ENCODE measurements around the gene ZC3H4.
"Not testable (repeated sequence)": the region's sequence is repeated elsewhere in the genome, so short reads cannot be mapped to it uniquely, and the experiment has no call there.

ZC3H4 gene

GRCh38 chr19:47112997-47113849, at the start of gene ZC3H4:
TSS of gene ZC3H4 (minus strand) at chr19:47113776. CDS start at chr19:47112584, 1,192 bp downstream.
- DNase-seq = peak; percentile 99

GRCh38 chr19:47161876-47162489, 48.4 kb upstream of the ZC3H4 start:
- DNase-seq = no peak

- DNase-seq = no peak
Measured at GRCh38 chr19:47158879-47159503, 45.4 kb upstream of the ZC3H4 start.

- no peak for DNase-seq
Measured at GRCh38 chr19:47158367-47158791, 44.8 kb upstream of the ZC3H4 start.

- no peak for DNase-seq
Measured at GRCh38 chr19:47157431-47158321, 44.1 kb upstream of the ZC3H4 start.

DNA sequence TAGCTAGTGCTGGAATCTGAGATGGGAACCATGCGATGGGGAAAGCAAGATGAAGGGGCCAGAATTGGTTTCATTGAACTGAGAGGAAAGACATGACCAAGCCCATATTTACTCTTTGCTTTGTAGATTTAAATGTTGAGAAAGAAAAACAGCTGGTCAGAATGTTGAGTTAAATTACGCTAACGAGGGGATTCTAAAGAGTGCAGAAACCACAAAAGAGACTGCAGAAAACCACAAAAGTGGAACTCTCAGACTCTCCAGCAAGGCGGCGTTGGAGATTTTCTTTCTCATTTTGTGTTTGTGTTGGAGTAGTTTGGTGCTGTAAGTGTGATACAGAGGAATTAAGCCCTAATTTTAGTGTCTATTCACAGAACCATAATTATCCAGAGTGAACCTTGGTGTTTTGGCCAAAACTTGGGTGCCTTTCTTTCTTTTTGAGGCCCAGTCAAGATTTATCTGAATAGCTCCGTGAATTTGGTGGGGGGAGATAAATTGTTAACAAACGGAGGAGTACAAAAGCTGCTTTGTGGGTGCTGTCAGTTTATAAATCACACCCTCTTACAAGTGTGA, 43.4 kb upstream of the ZC3H4 start:
- DNase-seq = no peak

GRCh38 chr19:47155148-47155547, 41.6 kb upstream of the ZC3H4 start:
- DNase-seq = no peak

GRCh38 chr19:47153266-47153665, 39.7 kb upstream of the ZC3H4 start:
- no peak for DNase-seq

DNA sequence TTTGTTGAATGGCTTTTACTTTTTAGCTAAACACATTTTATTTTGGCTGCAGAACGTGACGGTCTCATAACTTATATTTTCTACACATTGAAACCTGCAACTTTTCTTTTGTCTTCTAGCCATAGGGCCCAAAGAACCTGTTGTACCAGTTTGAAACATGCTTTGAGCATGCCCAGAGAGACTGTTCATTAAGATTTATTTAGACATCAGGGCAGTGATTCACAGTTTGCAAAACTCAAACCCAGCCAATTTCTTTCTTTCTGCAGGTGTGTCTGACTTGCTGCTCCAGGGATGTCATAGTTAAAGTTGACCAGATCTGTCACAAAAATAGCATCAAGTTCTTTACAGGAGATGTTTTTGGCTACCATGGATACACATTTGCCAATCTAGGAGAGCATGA, 39.1 kb upstream of the ZC3H4 start:
- no peak for DNase-seq

GRCh38 chr19:47152205-47152604, 38.6 kb upstream of the ZC3H4 start:
- no peak for DNase-seq

DNA sequence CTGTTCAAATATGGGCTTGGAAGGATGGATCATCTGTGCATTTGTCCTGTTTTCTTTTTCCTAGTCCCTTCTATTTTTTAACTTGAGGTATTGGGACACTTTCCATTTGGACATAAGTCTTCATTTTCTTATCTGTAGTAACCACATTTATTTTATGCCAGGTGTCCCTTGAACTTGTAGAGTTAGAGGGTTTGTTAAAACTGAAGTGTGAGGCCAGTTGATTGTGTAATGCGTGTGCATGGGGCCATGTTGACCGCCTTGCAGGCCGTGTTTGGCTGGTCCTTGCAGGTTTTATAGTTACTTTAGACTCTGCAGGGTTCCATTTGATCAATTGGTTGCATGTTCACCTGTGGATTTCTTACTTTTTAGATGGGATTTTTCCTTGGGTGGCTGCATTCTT, 38.1 kb upstream of the ZC3H4 start:
- DNase-seq = no peak

GRCh38 chr19:47146920-47147319, 33.3 kb upstream of the ZC3H4 start:
- DNase-seq = no peak

DNA sequence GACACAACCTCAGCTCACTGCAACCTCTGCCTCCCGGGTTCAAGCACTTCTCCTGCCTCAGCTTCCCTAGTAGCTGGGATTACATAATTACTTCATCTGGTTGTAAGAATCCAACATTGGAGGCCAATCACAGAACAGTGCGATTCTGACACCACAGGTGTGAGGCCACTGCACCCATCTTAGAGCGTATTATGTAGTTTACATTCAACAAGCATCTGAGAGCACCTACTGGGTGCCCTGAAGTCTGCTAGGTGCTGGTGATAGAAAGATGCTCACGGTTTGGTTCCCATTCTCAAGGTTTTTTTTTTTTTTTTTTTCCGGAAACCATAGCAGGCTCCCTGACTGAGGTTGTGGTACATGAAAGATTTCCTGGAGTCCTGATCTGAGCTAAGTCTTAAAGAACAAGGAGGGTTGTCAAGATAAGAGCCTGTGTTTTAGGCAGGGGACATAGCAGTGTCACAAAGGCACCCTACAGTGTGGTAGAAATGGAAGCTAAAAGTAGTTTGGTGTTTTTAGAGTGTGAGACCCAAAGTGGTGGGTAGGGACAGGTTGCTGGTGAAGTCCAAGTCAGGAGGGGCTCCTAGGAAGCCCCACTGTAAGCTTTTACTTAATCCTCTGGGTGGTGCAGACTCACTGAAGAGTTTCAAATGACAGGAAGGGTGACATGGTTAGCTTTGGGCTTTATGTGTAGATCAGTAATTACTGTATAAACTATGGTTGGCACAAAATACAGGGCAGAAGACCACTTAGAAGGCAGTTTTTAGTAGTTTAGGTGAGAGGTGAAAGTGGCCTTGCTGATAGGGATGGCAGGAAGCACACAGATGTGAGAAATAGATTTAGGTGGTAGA, 32.3 kb upstream of the ZC3H4 start:
- DNase-seq = no peak

- DNase-seq = no peak
Measured at GRCh38 chr19:47144630-47145029, 31.1 kb upstream of the ZC3H4 start.

DNA sequence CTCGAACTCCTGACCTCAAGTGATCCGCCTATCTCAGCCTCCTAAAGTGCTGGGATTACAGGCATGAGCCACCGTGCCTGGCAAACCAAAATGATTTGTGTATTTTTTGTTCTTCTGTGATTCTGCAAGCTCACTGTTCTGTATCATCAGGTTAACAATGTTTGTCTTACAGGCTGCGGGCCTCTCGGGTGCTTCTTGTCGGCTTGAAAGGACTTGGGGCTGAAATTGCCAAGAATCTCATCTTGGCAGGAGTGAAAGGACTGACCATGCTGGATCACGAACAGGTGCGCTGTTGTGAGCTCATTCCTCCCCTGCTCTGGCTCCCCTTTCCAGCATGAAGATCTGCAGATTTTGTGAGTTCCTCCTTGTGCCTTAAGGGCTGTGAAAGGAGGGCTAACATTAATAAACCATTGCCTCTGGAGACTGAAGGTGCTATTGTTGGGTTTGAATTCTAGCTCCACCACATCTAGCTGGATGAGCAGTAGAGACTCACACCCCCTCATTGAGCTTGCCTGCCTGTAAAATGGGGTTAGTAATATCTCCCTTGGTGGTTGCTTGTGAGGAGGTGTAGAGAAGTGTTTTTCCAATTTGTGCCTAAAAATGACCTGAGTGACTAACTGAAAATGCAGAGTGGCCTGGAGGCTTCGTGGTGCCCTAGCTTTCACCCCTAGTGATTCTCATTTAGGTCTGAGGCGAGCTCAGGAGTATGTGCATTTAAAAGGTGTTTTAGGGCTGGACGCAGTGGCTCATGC, 29.9 kb upstream of the ZC3H4 start:
- DNase-seq = no peak

- no peak for DNase-seq
Measured at GRCh38 chr19:47142779-47143178, 29.2 kb upstream of the ZC3H4 start.

GRCh38 chr19:47141695-47142094, 28.1 kb upstream of the ZC3H4 start:
- no peak for DNase-seq

GRCh38 chr19:47141252-47141651, 27.7 kb upstream of the ZC3H4 start:
- not testable (repeated sequence) for DNase-seq

- DNase-seq = no peak
Measured at GRCh38 chr19:47135156-47135555, 21.6 kb upstream of the ZC3H4 start.

DNA sequence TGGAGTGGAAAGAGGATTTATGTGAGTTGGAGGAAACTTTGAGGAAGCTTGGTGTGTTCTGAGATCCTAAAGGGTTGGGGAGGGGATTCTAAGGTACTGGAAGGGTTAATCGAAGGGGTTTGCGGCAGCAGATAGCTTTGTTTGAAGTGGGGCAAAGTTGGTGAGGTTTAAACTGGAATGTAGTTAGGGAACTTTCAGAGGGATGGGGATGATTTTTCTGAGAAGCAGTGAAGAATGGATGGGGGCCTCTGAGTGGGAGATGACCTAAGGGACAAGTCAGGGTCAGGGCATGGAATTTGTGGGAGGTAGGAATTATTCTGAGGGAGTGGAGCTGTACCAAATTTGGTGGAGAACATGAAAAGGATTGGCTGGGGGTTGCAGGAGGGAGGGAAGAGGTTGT, 21.0 kb upstream of the ZC3H4 start:
- DNase-seq = no peak

DNA sequence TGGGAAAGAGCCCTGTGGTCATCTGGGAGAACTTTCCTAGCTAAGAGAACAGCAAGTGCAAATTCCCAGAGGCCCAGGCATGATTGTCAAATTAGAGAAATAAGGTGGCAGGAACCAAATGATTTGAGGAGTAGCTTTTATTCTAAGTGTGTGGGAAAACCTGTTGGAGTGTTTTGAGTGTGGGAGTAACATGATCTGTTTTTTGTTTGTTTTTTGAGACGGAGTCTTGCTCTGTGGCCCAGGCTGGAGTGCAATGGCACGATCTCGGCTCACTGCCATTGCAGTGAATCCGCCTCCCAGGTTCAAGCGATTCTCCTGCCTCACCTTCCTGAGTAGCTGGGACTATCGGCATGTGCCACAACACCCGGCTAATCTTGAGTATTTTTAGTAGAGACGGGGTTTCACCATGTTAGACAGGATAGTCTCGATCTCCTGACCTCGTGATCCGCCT, 19.5 kb upstream of the ZC3H4 start:
- no peak for DNase-seq

Data from activated CD4-positive, alpha-beta T cell treated with anti-CD3 and anti-CD28 coated beads for 1 hour (primary cell).